Osteocyte (in vitro differentiated cells): Measurements from ENCODE around the gene MYO7B. TPM values are rescaled to one million over a fixed set of nuclear protein-coding genes. Genes with fewer than 3 reads are reported as not detected.

Experiments
- DNase-seq: peaks from one replicate; pipeline ENCODE4 v3.0.0; 2021; ENCODE audit warnings: mixed read lengths; ENCODE audit not compliant: unreplicated experiment; ENCODE audit errors: extremely low spot score
- H3K27ac Mint-ChIP-seq: one replicate; pipeline ENCODE4 v1.8.0; 2021; ENCODE audit warnings: mild to moderate bottlenecking, mixed read lengths; ENCODE audit not compliant: unreplicated experiment
- H3K27me3 Mint-ChIP-seq: one replicate; pipeline ENCODE4 v1.8.0; 2021; ENCODE audit warnings: mixed read lengths; ENCODE audit not compliant: unreplicated experiment
- H3K36me3 Mint-ChIP-seq: one replicate; pipeline ENCODE4 v1.8.0; 2021; ENCODE audit warnings: mixed read lengths; ENCODE audit not compliant: unreplicated experiment
- H3K4me1 Mint-ChIP-seq: one replicate; pipeline ENCODE4 v1.8.0; 2021; ENCODE audit warnings: mixed read lengths; ENCODE audit not compliant: unreplicated experiment
- H3K4me3 Mint-ChIP-seq: one replicate; pipeline ENCODE4 v1.8.0; 2021; ENCODE audit warnings: mild to moderate bottlenecking, moderate library complexity, mixed read lengths; ENCODE audit not compliant: unreplicated experiment
- H3K9me3 Mint-ChIP-seq: one replicate; pipeline ENCODE4 v1.8.0; 2021; ENCODE audit warnings: mixed read lengths; ENCODE audit not compliant: unreplicated experiment
- CTCF ChIP-seq: fragments of 200-600 bp; sonication (generic); IDR thresholded peaks from 2 replicates; pipeline ENCODE4 v1.5.0; 2021; ENCODE audit warnings: antibody characterized with exemption, mild to moderate bottlenecking, moderate library complexity
- total RNA-seq: library from RNA; stranded (reverse); gene quantifications from 2 replicates; pipeline ENCODE4 v1.2.1, GENCODE V29; 2021

MYO7B gene
- total RNA-seq, 1 donor from 2014 or later = not detected

DNA sequence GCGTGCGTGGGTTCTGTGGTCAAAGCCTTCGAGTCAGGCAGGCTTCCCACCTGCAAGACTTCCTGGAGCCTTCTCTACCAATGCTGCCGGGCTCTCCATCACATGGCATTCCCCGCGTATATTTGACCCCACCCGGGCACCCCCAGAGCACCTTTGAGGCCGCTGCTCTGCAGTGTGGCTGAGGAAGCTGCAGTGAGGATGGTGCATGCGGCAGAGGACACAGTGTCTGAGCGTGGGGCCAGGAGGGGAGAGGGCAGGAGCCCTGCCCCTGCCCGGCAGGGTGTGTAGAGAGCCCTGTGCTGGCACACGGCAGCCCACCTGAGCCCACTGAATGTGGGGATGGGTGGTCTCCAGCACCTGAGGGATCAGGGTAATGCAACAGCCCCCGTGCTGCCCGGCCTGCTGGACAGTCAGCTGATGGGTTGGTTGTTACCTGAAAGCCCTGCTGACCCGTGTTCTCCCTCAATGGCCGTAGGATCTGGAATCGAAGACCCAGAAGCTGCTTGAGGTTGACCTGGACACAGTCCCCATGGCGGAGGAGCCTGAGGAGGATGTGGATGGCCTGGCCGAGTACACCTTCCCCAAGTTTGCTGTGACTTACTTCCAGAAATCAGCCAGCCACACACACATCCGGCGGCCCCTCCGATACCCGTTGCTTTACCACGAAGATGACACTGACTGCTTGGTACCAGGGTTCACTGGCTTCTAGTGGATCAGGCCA lies 73.7 kb downstream of the MYO7B start:
- peak; percentile 83 for DNase-seq
- H3K4me1 Mint-ChIP-seq = peaks cover 10% of the 10 kb centered on the region
- H3K4me3 Mint-ChIP-seq = no peak overlapping the region
- peaks cover 3% of the 10 kb centered on the region for H3K36me3 Mint-ChIP-seq
- TF ChIP-seq CTCF = no peak
- peaks cover 13% of the 10 kb centered on the region for H3K9me3 Mint-ChIP-seq
- no peaks in the 10 kb centered on the region for H3K27me3 Mint-ChIP-seq
- no peak overlapping the region for H3K27ac Mint-ChIP-seq

DNA sequence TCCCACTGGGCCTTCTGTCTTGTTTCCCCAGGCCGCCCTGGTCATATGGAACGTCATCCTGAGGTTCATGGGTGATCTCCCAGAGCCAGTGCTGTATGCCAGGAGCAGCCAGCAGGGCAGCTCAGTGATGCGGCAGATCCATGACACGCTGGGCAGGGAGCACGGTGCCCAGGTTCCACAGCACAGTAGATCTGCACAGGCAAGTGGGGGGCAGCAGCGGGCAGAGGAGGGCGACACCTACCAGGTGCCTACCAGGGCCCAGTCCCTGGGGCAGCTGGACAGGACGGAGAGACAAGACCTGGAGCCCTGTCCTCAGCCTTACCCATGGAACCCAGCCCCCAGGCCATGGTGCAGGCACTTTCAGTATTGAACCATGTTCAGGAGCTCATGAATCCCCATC lies 74.3 kb downstream of the MYO7B start:
- Mint-ChIP-seq H3K36me3 (peaks cover 3% of the 10 kb centered on the region), H3K27me3 (no peaks in the 10 kb centered on the region)

GRCh38 chr2:127610561-127610960 lies 75.1 kb downstream of the MYO7B start:
- Mint-ChIP-seq H3K27ac (no peak overlapping the region), H3K4me3 (no peak overlapping the region), H3K36me3 (peaks cover 3% of the 10 kb centered on the region), H3K9me3 (peaks cover 13% of the 10 kb centered on the region), H3K4me1 (peaks cover 7% of the 10 kb centered on the region), H3K27me3 (no peaks in the 10 kb centered on the region)
- DNase-seq = peak; percentile 38
- TF ChIP-seq CTCF = no peak

More for the DNA sequence above, 74.3 kb downstream of the MYO7B start:
- DNase-seq = peak; percentile 83
- Mint-ChIP-seq H3K9me3 (peaks cover 13% of the 10 kb centered on the region), H3K4me1 (peaks cover 10% of the 10 kb centered on the region), H3K4me3 (no peak overlapping the region), H3K27ac (no peak overlapping the region)
- no peak for TF ChIP-seq CTCF

- no peaks in the 10 kb centered on the region for H3K27me3 Mint-ChIP-seq
- H3K9me3 Mint-ChIP-seq = peaks cover 13% of the 10 kb centered on the region
- peaks cover 2% of the 10 kb centered on the region for H3K4me1 Mint-ChIP-seq
- no peak overlapping the region for H3K27ac Mint-ChIP-seq
- TF ChIP-seq CTCF = no peak
- no peak overlapping the region for H3K4me3 Mint-ChIP-seq
- DNase-seq = peak; percentile 59
- H3K36me3 Mint-ChIP-seq = peaks cover 3% of the 10 kb centered on the region
Measured at GRCh38 chr2:127611076-127611925, 75.8 kb downstream of the MYO7B start.
